HFFc6 (cell line): ENCODE results near the gene PDE6B. TPM values are rescaled to one million over a fixed set of nuclear protein-coding genes. Genes with fewer than 3 reads are reported as not detected.

Experiments used
- DNase-seq: peaks from one replicate; pipeline ENCODE4 v3.0.0-alpha.2; 2018
- H3K27ac Mint-ChIP-seq: 2 replicates; pipeline ENCODE4 v1.8.0; 2020; ENCODE audit warnings: mild to moderate bottlenecking, mixed read lengths
- H3K27me3 Mint-ChIP-seq: 2 replicates; pipeline ENCODE4 v1.8.0; 2021; ENCODE audit warnings: mild to moderate bottlenecking, moderate library complexity, mixed read lengths; ENCODE audit not compliant: insufficient read depth
- H3K36me3 Mint-ChIP-seq: 2 replicates; pipeline ENCODE4 v1.8.0; 2021; ENCODE audit warnings: low read depth, mixed read lengths
- H3K4me1 Mint-ChIP-seq: 2 replicates; pipeline ENCODE4 v1.8.0; 2020; ENCODE audit warnings: low read depth, mixed read lengths
- H3K4me3 Mint-ChIP-seq: 2 replicates; pipeline ENCODE4 v1.8.0; 2020; ENCODE audit warnings: mild to moderate bottlenecking, moderate library complexity, mixed read lengths
- H3K9me3 Mint-ChIP-seq: 2 replicates; pipeline ENCODE4 v1.8.0; 2020; ENCODE audit warnings: mild to moderate bottlenecking, mixed read lengths
- long read RNA-seq: library from polyadenylated mRNA; unstranded; transcript quantifications from one replicate; pipeline ENCODE4 v2.0.0, GENCODE V29; 2019
- total RNA-seq, 6 experiments: library from RNA; stranded (reverse); fragmentation: NEBNext Ultra II Directional; extraction: Animal tissue kit (Norgen Biotek cat#: 25700); gene quantifications; 2 replicates in 1 of 6; 3 replicates in 5 of 6; pipeline ENCODE4 v1.2.3, GENCODE V29; 2021
- TF ChIP-seq, protein P1 (sequence below): fragments of 200-600 bp; sonication (generic); IDR thresholded peaks from 2 replicates; pipeline ENCODE4 v1.5.0; 2021; ENCODE audit warnings: antibody characterized with exemption, mild to moderate bottlenecking

Gene PDE6B
- not detected for total RNA-seq
- long read RNA-seq: 0 reads

DNA sequence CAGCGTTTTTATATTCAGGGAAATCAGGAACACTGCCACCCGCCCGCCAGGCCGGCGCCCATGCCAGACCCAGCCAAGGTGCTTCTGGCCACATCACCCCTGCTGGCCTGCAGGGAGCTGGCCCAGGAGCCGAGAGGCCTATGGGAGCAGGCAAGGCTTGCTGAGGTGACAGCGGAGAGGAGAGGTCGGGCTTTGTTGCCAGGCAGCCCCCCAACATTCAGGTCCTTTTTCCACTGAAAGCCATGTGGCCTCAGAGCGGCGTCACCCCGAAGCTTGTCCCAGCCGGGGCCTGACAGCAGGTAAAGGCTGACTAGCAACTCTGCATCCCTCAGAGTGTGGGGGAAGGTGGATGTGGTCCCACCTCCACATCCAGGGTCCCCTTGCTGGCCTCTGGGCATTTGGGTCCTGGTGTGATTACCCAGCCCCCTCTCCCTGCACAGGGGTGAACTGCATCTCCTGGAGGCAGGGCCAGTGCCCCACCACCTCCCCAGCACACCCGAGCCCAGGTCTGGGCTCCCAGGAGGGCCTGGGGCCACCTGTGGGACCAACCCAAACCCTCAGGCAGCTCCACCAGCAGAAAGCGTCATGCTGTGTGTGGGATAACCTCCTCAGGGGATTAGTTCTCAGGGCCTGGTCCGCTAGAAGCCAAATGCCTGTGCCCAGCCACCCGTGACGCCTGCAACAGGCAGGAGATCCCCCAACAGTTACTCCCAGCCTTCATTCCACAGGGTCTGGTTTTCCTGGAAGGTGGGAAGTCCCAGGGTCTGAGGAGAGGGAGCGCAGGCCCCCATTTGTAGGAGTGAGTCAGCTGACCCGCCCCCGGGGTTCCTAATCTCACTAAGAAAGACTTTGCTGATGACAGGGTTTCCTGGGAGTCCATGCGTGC lies at the start of gene PDE6B:
Gene PDE6B, plus strand, starts transcription at position 869 of the 886 bp plus-strand sequence. CDS start 54 bp downstream, outside the sequence.
- TF ChIP-seq, protein P1, sequence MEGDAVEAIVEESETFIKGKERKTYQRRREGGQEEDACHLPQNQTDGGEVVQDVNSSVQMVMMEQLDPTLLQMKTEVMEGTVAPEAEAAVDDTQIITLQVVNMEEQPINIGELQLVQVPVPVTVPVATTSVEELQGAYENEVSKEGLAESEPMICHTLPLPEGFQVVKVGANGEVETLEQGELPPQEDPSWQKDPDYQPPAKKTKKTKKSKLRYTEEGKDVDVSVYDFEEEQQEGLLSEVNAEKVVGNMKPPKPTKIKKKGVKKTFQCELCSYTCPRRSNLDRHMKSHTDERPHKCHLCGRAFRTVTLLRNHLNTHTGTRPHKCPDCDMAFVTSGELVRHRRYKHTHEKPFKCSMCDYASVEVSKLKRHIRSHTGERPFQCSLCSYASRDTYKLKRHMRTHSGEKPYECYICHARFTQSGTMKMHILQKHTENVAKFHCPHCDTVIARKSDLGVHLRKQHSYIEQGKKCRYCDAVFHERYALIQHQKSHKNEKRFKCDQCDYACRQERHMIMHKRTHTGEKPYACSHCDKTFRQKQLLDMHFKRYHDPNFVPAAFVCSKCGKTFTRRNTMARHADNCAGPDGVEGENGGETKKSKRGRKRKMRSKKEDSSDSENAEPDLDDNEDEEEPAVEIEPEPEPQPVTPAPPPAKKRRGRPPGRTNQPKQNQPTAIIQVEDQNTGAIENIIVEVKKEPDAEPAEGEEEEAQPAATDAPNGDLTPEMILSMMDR: no peak

DNA sequence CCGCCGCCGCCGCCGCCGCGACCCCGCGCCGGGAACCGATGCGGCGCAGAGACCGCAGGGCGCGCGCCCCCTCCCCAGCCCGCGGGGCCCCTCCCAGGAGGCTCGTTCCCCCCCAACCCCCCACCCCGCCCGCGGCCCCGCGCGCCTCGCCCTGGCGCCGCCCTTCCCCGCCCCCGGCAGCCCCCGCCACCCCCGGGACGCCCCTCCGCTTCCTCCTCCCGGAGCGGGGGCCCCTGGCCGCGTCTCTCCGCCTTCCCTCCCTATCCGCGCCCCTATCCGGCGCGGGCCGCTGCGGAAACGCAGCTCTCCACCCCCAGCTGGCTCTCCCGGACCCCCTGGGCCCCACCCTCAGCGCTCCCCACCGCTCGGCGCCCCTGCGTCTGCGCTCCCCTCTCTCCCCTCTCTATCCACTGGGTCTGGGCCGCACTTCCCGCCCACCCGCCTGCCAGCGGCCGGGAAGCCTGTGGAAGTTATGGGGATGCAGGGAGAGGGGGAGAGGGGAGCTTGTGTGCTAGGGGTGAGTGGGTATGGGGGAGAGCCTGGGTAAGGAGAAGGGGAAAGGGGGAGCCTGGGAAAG lies 49.0 kb upstream of the PDE6B start, which contains the start of gene TMEM271:
Gene TMEM271, minus strand, starts transcription at position 51 of the 577 bp plus-strand sequence. CDS start 233 bp downstream, outside the sequence.
- H3K9me3 Mint-ChIP-seq: peaks cover 11% of the 10 kb centered on the region; the same call in 1 of the 2 replicates

More for the DNA sequence above, at the start of gene PDE6B:
- H3K9me3 Mint-ChIP-seq: peaks cover 19% of the 10 kb centered on the region
- no peaks in the 10 kb centered on the region for H3K4me1 Mint-ChIP-seq
- peaks cover 7% of the 10 kb centered on the region for H3K27me3 Mint-ChIP-seq
- H3K27ac Mint-ChIP-seq: no peak within 1 kb of the TSS
- H3K4me3 Mint-ChIP-seq: no peak within 1 kb of the TSS
- DNase-seq: no peak
- 0 out of 2 replicates have a peak, but pooled peaks cover 4% of the 10 kb centered on the region for H3K36me3 Mint-ChIP-seq

DNA sequence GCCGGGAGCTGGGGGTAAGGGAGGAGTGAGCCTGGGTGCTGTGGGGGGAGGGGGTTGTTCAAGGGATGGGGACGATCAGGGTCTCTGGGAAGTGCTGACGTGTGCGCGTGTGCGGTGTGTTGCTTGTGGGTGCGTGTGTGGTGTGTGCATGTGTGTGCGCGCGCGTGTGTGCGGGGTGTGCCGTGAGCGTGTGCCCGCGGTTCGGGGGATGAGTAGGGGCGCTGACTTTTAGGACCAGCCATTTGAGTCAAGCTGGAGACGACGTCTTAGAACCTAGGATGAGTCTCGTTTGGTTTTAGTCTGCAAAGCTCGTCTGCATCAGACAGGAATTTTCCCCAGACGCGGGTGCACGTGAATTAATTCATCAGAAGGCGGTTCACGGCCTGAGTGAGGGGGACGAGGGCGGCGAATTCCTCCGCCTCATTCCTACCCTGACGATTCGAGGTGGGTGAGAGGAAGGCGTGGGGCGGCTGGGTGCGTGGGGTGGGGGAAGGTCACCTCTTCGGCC lies 48.3 kb upstream of the PDE6B start:
- H3K27ac Mint-ChIP-seq: no peak overlapping the region
- TF ChIP-seq, protein P1: no peak
- H3K9me3 Mint-ChIP-seq: peaks cover 3% of the 10 kb centered on the region; the same call in 1 of the 2 replicates
- no peak for DNase-seq
- H3K4me3 Mint-ChIP-seq: peak overlapping the region; percentile 78
- H3K4me1 Mint-ChIP-seq: peaks cover 13% of the 10 kb centered on the region
- H3K36me3 Mint-ChIP-seq: no peaks in the 10 kb centered on the region
- H3K27me3 Mint-ChIP-seq: peaks cover 30% of the 10 kb centered on the region

More for the DNA sequence above, 49.0 kb upstream of the PDE6B start, which contains the start of gene TMEM271:
- peaks cover 35% of the 10 kb centered on the region for H3K27me3 Mint-ChIP-seq
- peak within 1 kb of the TSS; percentile 78 for H3K4me3 Mint-ChIP-seq
- TF ChIP-seq, protein P1: no peak
- peaks cover 13% of the 10 kb centered on the region for H3K4me1 Mint-ChIP-seq
- no peak for DNase-seq
- H3K27ac Mint-ChIP-seq: no peak within 1 kb of the TSS
- no peaks in the 10 kb centered on the region; the same call in 1 of the 2 replicates for H3K36me3 Mint-ChIP-seq

DNA sequence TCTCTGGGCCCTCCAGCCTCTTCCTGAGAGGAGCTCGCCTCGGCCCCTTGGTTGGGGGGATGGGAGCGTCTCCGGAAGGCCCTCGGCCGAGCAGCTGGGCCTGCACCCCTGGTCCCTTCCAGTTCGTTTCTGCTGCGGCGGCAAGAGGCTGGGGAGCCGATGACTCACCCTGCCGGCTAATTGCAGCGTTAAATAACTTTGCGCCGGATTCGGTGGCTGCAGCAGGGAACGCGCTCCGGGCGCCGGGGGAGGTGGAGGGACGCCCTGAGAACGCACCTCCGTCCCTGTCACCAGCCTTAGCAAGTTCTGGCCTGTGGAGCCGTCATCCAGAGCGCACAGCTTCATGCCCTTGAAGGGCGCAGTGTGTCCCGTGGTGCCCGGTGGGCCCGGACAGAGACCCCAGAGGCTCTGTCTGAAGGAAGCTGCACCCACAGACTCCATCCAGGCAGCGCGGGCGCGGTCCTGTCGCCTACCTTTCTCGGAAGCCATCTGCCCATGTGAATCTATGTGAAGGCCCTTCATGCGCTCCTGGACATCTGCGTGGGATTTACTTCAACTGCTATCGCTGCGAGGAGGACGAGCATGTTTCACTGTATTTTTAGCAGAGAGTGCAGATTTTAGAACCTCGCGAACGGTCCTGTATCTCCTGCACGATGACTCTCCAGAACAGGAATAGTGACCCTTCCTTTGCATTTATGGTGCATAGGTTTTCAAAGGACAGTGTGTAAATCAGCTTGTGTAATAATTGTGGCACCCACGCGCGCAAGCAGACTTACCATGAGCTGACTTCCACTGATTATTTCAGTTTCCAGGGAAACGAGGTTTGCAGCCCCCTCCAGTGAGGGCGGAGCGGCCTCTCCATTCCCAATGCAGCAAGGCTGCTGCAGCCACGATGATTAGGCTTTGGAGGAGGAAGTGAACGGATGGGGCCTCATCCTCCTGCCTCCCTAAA lies 47.6 kb upstream of the PDE6B start:
- peak; percentile 1 for DNase-seq
- TF ChIP-seq, protein P1: no peak
- H3K4me1 Mint-ChIP-seq: peaks cover 13% of the 10 kb centered on the region
- peaks cover 26% of the 10 kb centered on the region for H3K27me3 Mint-ChIP-seq
- no peaks in the 10 kb centered on the region for H3K36me3 Mint-ChIP-seq
- H3K27ac Mint-ChIP-seq: no peak overlapping the region
- H3K4me3 Mint-ChIP-seq: peak overlapping the region; percentile 78; the same call in 1 of the 2 replicates
- H3K9me3 Mint-ChIP-seq: no peaks in the 10 kb centered on the region
